WTC11 (cell line): ENCODE measurements around the gene FILIP1L.

ENCODE experiments used
- ATF3 ChIP-seq: sonication (generic); formaldehyde crosslinking; conservative IDR thresholded peaks from 2 replicates; pipeline ENCODE4 v1.8.1; 2022; ENCODE audit warnings: mild to moderate bottlenecking, missing genetic modification reagents
- CTCF ChIP-seq: fragments of 200-600 bp; IDR thresholded peaks from 2 replicates; pipeline ENCODE4 v1.8.0; 2022; ENCODE audit warnings: antibody characterized with exemption
- E2F4 ChIP-seq: sonication (generic); formaldehyde crosslinking; IDR thresholded peaks from 2 replicates; pipeline ENCODE4 v1.8.1; 2022; ENCODE audit warnings: low read depth, mild to moderate bottlenecking, moderate library complexity, missing genetic modification reagents, borderline replicate concordance
- ELF4 ChIP-seq: sonication (generic); formaldehyde crosslinking; IDR thresholded peaks from 2 replicates; pipeline ENCODE4 v1.8.1; 2022; ENCODE audit warnings: low read depth, mild to moderate bottlenecking, moderate library complexity, missing genetic modification reagents
- ETV6 ChIP-seq: sonication (generic); formaldehyde crosslinking; IDR thresholded peaks from 2 replicates; pipeline ENCODE4 v1.8.1; 2022; ENCODE audit warnings: mild to moderate bottlenecking, missing genetic modification reagents
- MAX ChIP-seq: sonication (generic); formaldehyde crosslinking; IDR thresholded peaks from 2 replicates; pipeline ENCODE4 v1.8.0; 2022; ENCODE audit warnings: mild to moderate bottlenecking, missing genetic modification reagents
- NR2C2 ChIP-seq: sonication (generic); formaldehyde crosslinking; IDR thresholded peaks from 2 replicates; pipeline ENCODE4 v1.8.0; 2022; ENCODE audit warnings: mild to moderate bottlenecking, missing genetic modification reagents
- PRDM15 ChIP-seq: sonication (generic); formaldehyde crosslinking; IDR thresholded peaks from 2 replicates; pipeline ENCODE4 v1.8.0; 2022; ENCODE audit warnings: missing genetic modification reagents
- TCF7 ChIP-seq: sonication (generic); formaldehyde crosslinking; IDR thresholded peaks from 2 replicates; pipeline ENCODE4 v1.8.0; 2022; ENCODE audit warnings: mild to moderate bottlenecking, low read depth, missing genetic modification reagents, moderate library complexity
- ZNF671 ChIP-seq: fragments of 250-450 bp; sonication (Bioruptor Pico); IDR thresholded peaks from 2 replicates; pipeline ENCODE4 v1.8.0; 2021; ENCODE audit warnings: mild to moderate bottlenecking

- TF ChIP-seq PRDM15 (CRISPR knock-in tag) (no peak), ZNF671 (CRISPR knock-in tag) (no peak), CTCF (no peak), ELF4 (CRISPR knock-in tag) (no peak), MAX (CRISPR knock-in tag) (no peak), TCF7 (CRISPR knock-in tag) (no peak), NR2C2 (CRISPR knock-in tag) (no peak), ATF3 (CRISPR knock-in tag) (no peak), ETV6 (CRISPR knock-in tag) (no peak), E2F4 (CRISPR knock-in tag) (no peak)
These were observed 148.5 kb downstream of the FILIP1L start for GRCh38 chr3:99965681-99966408.
